ENCODE data around the gene HEATR5B. TPM values are rescaled to one million over a fixed set of nuclear protein-coding genes. Genes with fewer than 3 reads are reported as not detected.

The HEATR5B gene
- total RNA-seq, 4 donors from 2014 or later: 34.3 to 52.7 (median 44.5) TPM

GRCh38 chr2:37091873-37092272 lies 7.7 kb upstream of the HEATR5B start:
- H3K27ac ChIP-seq: no peak overlapping the region
- TF ChIP-seq POLR2A (IDR thresholded peaks at IDR 0.05) (no peak), CTCF (IDR thresholded peaks at IDR 0.05) (no peak)
- intact Hi-C loops (cut with DNase I): no loop called here
- DNase-seq: no peak
- H3K36me3 ChIP-seq: peaks cover 11 to 36% of the 10 kb centered on the region in 2 donors
- WGBS, 2 donors: 89 to 94% methylated on average over 5 of the region's 5 CpGs
- no peaks in the 10 kb centered on the region for H3K9me3 ChIP-seq
- H3K27me3 ChIP-seq: no peaks in the 10 kb centered on the region
- no peak overlapping the region for H3K4me3 ChIP-seq (replicated peaks in 1 of 3)
- H3K4me1 ChIP-seq: no peaks in the 10 kb centered on the region

GRCh38 chr2:37090019-37090477 lies 5.9 kb upstream of the HEATR5B start:
- 90 to 91% methylated on average over 4 of the region's 4 CpGs for WGBS, 2 donors
- peaks cover 5 to 25% of the 10 kb centered on the region in 2 donors for H3K36me3 ChIP-seq

GRCh38 chr2:37085731-37086147 lies 1.6 kb upstream of the HEATR5B start:
- DNase-seq: no peak
- H3K9me3 ChIP-seq: no peaks in the 10 kb centered on the region
- intact Hi-C loops (cut with DNase I): no loop called here
- 55 to 75% methylated on average over 1 of the region's 1 CpG for WGBS, 2 donors
- H3K36me3 ChIP-seq: peaks cover 5 to 6% of the 10 kb centered on the region in 2 donors
- H3K4me3 ChIP-seq (replicated peaks in 1 of 3): no peak overlapping the region
- H3K27ac ChIP-seq: no peak overlapping the region
- TF ChIP-seq CTCF (IDR thresholded peaks at IDR 0.05): no peak
- TF ChIP-seq POLR2A (IDR thresholded peaks at IDR 0.05): no peak
- H3K4me1 ChIP-seq: peaks cover 14 to 18% of the 10 kb centered on the region in 2 donors
- H3K27me3 ChIP-seq: no peaks in the 10 kb centered on the region

More at GRCh38 chr2:37090019-37090477, 5.9 kb upstream of the HEATR5B start:
- H3K4me3 ChIP-seq (replicated peaks in 1 of 3): no peak overlapping the region
- DNase-seq: no peak
- H3K4me1 ChIP-seq: peaks cover 2 to 6% of the 10 kb centered on the region in 2 donors
- no peak for TF ChIP-seq CTCF (IDR thresholded peaks at IDR 0.05)
- no peak for TF ChIP-seq POLR2A (IDR thresholded peaks at IDR 0.05)
- H3K27ac ChIP-seq: no peak overlapping the region
- no peaks in the 10 kb centered on the region for H3K27me3 ChIP-seq
- intact Hi-C loops (cut with DNase I): no loop called here
- no peaks in the 10 kb centered on the region for H3K9me3 ChIP-seq

- H3K36me3 ChIP-seq: peaks cover under 1 to 2% of the 10 kb centered on the region in 2 donors
- no peaks in the 10 kb centered on the region for H3K27me3 ChIP-seq
- peak overlapping the region; percentile 31 to 82 (median 61) for H3K4me3 ChIP-seq (replicated peaks in 1 of 3)
- intact Hi-C loops (cut with DNase I): no loop called here
- TF ChIP-seq CTCF (IDR thresholded peaks at IDR 0.05): no peak
- TF ChIP-seq POLR2A (IDR thresholded peaks at IDR 0.05): no peak
- H3K9me3 ChIP-seq: no peaks in the 10 kb centered on the region
- no peak for DNase-seq
- WGBS, 2 donors: 2 to 3% methylated on average over 10 of the region's 10 CpGs
- H3K27ac ChIP-seq: peak overlapping the region in 2 of 3 donors; percentile 49 to 74
- H3K4me1 ChIP-seq: peaks cover 14 to 18% of the 10 kb centered on the region in 2 donors
Observed at GRCh38 chr2:37084797-37085196, 625 bp upstream of the HEATR5B start.

GRCh38 chr2:37080689-37081088 lies 3.5 kb downstream of the HEATR5B start:
- intact Hi-C loops (cut with DNase I): no loop called here
- peaks cover 14 to 18% of the 10 kb centered on the region in 2 donors for H3K4me1 ChIP-seq
- TF ChIP-seq CTCF (IDR thresholded peaks at IDR 0.05) (no peak), POLR2A (IDR thresholded peaks at IDR 0.05) (no peak)
- DNase-seq: no peak
- H3K27ac ChIP-seq: no peak overlapping the region
- no peaks in the 10 kb centered on the region for H3K9me3 ChIP-seq
- peaks cover 6 to 14% of the 10 kb centered on the region in 2 donors for H3K36me3 ChIP-seq
- WGBS, 2 donors: 57 to 66% methylated on average over 3 of the region's 3 CpGs
- no peak overlapping the region for H3K4me3 ChIP-seq (replicated peaks in 1 of 3)
- H3K27me3 ChIP-seq: no peaks in the 10 kb centered on the region
